GM12891 (cell line): ENCODE measurements around the gene SCN9A.

Experiments used
- PAX5 ChIP-seq: IDR thresholded peaks from 2 replicates; pipeline ENCODE4 v1.6.1; 2011; ENCODE audit warnings: low read length, moderate library complexity, mild to moderate bottlenecking; ENCODE audit not compliant: insufficient read depth, severe bottlenecking
- POLR2A ChIP-seq: IDR thresholded peaks from 2 replicates; pipeline ENCODE4 v1.6.1; 2011; ENCODE audit warnings: low read depth, low read length, control low read depth
- POLR2AphosphoS5 ChIP-seq: IDR thresholded peaks from 2 replicates; pipeline ENCODE4 v1.6.1; 2011; ENCODE audit warnings: low read depth, low read length, control low read depth
- POU2F2 ChIP-seq: IDR thresholded peaks from 2 replicates; pipeline ENCODE4 v1.6.1; 2011; ENCODE audit warnings: low read depth, mild to moderate bottlenecking, control low read depth, low read length, moderate library complexity
- SPI1 ChIP-seq: IDR thresholded peaks from 2 replicates; pipeline ENCODE4 v1.6.1; 2011; ENCODE audit warnings: low read depth, low read length, control low read depth
- TAF1 ChIP-seq: IDR thresholded peaks from 2 replicates; pipeline ENCODE4 v1.6.1; 2011; ENCODE audit warnings: low read depth, low read length, control low read depth

- TF ChIP-seq TAF1 (no peak), POLR2AphosphoS5 (no peak), POLR2A (no peak), SPI1 (no peak), POU2F2 (no peak), PAX5 (no peak)
Measured at GRCh38 chr2:166233244-166233643, 142.5 kb downstream of the SCN9A start.
